Anterior cingulate cortex (tissue), 58 donors: ENCODE results near the gene LGR4.

ENCODE experiments used
- DNase-seq, 58 donors: peaks; one replicate each; lab custom pipeline; 2025; lab: John Stamatoyannopoulos, UW

LGR4 gene

DNA sequence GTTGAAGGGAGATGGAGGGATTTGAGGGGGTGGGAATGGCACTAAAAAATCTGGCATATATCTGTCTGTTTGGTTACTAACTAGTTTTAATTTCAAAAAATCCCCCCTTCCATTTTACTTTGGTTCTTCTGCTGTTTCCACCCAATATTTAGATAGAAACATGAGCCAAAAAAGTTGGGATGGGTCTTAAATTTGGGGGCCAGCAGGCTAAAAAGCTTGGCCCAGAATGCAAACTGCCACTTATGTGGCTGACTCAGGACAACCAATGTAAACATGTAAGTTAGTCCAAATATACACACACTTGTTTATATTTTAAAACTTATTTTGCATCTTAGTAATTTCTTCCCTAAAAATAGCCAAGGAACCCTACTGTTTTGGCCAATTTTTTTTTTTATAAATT is 35.7 kb downstream of the LGR4 start:
- no peak for DNase-seq

DNA sequence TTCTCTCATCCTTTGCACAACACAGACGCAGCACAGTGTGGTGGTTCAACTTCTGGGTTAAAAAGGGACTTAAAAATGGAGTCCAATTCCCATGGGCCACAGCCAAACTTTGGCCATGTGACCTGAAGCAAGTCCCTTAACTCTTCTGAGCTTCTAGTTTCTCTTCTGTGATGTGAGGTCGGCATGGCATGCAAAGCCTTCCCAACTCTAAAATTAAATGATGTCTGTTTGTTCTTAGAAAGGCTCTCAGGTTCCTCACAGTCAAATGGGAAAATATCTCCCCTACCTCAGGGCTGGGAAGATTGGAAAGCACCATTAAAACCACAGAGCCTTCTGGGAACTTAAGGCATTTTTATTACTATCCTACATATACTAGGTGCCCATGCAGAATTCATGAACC is 38.8 kb downstream of the LGR4 start:
- peak in 1 of 58 donors; percentile 8 for DNase-seq

DNA sequence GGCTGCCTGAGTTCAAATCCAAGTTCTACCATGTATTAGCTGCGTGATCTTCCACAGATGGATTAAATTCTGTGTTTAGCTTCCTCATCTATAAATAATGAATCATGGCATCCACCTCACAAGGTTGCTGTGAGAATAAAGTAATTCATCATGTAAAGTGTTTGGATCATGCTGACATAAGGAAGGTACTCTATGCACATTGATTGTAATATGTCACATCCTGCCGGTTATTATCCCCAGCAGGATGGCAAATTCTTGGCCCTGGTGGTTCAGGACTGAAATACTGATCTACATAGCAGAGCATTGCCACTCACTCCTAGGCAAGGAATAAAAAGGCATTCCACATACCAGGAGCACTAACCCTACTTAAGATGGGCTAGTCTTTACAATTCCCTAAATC is 40.8 kb downstream of the LGR4 start:
- DNase-seq: no peak

DNA sequence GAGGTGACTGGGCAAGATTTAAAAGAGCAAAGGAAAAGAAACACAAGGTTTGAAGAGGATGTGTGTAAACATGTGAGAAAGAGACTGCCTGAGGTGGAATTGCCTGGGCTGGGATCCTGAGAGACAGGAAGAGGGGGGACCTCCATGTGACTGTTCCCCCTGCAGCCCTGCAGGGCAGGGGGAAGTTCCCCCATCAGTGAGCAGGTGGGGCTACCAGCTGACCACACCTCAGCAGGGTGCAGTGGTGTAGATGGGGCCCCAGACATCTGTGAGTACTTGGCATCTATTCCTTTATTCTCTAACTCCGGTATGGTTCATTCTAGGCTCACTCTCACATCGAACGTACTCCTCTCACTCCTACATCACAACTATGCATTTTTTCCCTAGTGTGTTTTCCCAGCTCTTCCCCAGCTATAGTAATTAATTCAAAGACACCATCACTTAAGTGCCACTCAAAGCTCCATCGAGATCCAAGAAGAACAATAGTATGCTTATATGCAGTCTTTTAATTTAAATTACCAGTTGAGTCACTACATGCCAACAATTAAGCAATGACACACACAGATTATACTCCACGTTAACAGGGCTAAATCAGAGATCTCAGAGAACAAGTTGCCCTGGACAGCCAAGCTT is 42.7 kb downstream of the LGR4 start:
- DNase-seq: no peak

DNA sequence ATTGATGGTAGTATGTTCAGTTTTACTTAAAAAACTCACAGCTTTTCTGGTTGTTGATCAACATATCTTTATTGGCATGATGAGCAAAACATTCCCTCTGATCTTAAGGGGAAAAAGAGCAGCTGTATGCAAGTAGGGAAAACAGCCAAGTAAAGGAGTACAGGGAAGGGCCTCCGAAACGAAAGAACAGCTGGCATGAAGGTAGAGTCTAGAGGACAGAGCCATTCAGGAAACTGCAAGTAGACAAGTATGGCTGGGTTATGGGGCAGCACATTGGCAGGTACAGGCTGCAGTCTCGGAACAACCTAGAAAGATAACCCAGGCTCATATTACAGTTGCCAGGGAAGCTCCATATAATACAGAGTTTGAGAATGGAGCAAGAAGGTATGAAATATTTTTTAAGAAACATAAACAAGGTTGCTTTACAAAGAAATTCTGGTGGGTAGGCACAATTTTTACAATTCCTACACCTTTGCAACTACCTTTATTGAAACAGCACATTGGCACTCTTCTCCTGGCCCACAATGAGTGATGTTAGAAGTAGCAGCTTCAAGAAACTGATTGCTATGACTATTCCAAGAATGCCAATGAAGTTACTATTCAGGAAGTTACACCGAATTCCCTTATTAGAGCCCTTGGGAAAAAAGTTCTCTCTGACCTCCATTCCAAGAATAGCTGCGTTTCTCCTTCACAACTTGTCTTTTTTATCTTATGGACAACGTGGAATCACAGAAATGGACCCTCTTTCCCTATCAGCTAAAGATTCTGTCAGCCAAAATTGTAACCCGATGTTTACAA is 45.2 kb downstream of the LGR4 start:
- DNase-seq: no peak

DNA sequence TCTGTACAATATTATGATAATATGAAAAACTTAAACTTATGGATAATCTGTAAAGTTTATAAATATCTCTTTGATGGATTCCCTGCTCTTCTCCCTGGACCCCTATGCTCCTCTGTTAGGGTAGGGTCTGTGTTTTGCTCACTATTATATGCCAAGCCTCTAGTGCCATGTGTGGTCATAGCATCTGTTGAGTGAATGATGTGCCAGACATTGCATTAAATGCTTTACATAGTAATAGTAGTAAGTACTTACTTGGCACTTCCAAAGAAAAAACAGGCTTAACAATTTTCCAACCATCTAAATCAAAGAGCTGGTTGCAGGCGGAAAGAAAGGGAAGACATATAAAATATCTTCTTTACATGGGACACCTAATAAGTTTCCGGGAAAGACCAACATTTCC is 46.8 kb downstream of the LGR4 start:
- DNase-seq: no peak

DNA sequence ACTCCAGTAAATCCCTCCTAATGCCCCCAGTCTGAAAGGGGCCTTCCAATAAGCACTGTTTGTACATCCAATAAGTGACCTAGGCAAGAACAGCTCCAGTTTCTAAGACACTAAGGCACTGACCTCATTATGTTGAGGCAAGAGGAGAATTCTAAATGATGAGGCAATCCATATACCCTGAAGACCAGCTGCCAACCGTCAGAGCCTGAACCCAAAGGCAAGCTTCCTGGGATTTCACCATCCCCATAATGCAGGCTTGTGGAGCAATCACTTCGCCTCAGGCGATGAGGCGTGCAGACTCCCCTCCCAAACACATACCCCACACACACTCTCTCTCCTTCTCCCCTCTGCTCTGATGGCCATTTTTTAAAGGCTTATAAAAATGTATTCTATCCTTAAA is 49.5 kb downstream of the LGR4 start:
- DNase-seq: no peak

DNA sequence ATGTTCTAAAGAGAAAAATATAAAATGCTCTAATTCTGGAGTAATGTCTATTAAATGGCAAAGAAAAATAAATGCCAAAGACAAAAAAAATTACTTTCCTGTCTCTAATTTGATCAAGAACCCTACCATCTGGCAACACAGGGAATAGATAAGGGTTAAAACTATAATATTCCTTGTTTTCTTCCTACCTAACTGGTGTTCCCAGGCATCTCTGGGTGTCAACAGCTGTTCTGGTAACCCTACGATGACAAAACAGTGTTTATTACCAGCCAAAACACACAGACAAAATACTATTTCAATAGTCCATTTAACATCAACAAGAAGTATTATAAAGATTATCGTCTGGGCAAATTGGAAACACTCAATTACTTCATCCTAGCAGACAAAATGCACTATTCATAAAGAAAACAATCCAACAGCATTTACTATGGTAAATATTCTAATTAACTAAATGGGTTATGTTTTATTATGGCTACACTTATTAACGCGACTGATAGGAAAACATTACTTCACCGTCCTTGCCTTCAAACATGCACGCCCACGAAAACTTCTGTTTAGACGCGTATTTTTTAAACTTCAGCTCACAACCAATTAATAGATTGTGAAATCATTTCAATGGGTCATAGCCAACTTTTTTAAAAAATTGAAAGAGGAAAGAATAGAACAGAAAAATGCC is 50.6 kb downstream of the LGR4 start:
- DNase-seq: no peak

DNA sequence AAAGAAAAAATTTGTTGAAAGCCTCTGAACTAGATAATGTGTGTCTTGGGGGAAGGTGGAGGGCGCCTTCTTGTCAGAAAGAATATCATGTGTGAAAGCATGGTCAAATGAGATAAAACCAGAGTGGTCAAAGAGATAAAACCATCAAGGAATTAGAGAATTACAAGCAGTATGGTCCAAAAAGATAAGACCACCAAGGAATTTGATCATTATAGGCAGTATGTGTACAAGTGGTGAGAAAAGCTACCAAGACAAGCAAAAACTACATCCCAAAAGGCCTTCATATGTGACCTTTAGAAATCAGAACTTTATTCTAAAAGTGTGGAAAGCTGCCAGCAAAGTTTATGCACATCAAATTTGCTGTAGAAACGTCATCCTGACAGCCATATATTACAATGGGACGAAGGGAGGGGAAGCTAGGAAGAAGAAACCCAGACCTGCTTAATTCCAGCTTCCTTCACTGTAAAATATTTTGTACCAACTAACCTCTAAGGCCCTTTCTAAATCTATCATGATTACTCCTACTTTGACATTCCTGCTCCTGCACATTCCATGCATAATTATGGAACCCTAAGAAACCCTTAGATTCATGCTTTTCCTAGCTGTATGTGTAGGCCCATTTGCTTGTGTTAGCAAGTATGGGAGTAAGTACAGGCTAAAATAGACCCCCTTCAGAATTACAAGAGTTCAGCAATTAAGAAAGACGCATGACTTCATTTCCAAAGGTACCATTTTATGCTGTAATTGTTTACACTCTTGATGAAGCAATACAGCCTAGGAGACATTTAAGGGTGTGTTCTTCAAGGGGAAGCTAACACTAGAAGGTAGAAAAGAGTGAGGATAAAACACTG is 51.6 kb downstream of the LGR4 start:
- DNase-seq: no peak

DNA sequence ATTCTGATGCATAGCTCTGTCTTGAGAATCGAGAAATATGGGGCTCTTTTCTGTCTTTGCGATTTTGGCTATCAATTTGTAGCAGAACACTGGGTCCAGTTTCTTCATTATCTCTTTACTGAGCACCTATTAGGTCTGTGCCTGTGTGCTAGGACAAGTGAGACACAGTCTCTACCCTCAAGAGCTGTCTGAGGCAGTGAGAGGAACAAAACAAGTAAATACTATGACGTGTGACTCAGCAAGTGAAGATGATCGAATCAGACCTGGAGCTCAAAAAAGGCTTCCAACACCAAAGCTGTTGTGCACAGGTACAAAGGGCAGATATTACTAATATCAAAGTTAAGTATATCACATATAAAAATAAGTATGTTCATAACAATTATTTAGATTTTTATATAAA is 52.4 kb downstream of the LGR4 start:
- DNase-seq: no peak

DNA sequence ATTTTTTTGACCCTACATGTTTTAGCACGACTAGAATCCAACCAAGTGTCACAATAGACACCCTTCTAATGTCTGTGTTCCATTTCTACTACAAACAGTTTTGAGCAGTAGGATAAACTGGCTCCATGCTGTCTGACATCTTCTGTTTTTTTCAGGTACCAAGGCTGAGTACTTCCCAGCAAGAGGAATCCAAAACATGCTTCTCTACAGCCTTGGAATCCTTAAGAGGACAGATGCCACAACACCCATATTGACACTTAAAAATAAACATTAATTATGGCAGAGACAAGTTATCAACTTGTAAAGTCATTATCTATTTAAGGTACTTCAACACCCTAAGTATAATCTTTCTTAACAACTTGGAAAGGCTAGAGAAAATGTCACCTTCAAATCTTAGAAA is 54.2 kb downstream of the LGR4 start:
- no peak for DNase-seq

DNA sequence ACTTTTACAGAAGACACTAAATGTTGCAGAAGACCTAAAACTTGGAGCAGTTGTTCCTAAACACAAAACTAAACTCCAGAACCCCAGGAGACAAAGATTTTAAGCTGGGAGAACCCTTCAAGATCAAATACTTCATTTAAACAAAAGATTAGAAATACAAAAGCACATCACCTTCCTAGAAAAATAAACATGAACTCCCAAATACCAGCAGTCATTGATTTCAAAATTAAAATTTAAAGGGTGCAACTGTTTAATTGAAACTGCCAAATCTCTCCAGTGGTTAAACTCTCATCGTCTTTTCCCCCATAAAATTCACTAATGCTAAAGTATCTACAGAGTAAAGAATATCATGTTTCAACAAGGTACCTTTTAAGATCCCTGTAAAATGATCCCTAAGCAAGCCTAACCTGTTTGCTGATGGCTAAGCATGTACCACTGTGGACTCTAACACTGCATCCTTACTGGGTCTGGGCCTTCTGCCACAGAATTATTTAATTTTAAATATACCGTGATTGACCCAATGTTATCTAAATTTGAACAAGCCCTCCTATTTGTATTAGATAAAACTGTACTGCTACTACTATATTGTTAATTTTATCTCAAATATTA is 55.9 kb downstream of the LGR4 start:
- no peak for DNase-seq

DNA sequence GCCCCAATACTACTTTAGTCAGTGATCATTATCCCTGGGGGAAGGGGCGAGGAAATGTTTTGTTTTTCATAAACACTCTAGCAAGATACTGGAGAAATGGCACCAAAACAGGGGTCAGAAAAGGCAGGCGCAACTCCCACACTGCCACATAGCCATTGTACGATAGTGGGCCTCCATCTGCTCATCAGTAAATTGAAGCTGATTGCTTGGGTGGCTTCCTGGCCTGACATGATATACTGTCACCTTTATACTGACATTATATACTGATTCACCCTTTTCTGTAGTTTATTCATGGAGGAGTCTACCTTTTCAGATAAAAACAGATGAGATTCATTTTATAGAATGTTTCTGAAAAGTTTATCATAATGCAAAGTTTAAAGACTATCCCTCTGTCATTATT is 57.9 kb downstream of the LGR4 start:
- DNase-seq: no peak

DNA sequence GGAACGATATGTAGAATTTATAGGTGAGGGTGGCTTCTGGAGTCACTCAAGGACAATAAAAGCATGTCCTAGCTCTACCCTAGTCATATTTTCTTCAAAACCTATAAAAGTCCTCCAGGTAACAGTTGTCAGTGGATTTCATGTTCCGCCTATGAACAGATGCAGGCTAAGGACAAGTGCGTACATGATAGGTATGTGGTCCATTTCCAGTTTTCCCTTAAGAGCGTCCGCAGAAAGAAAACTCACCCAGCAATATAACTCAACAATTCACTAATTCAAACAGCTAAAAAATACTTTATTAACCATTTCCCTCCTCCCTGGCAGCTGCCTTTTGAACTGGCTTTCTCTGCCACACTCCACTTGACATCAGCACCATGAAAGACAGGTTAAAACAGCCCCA is 59.4 kb downstream of the LGR4 start:
- no peak for DNase-seq

DNA sequence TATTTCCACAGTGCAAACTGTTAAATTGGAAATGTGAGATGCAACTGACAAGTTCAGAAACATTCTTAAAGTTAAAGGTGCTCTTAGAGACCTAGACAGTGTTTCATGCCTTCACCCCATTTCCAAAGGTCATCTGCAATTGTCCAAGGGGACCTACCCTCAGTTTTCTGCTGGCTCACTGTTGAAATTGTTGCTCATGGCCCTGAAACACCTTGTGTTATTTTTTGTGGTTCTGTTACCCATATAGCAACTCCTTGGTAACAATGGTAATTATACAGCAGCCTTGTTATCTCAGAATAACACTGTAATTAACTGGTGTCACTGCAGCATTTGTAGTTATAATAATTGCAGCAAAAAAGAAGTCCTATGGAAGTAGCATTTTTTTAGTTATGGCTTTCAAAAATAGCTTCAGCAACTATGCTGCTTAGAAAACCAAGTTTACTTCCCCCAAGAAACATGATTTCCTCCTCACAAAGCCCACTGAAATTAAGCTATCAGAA is 60.3 kb downstream of the LGR4 start:
- no peak for DNase-seq

DNA sequence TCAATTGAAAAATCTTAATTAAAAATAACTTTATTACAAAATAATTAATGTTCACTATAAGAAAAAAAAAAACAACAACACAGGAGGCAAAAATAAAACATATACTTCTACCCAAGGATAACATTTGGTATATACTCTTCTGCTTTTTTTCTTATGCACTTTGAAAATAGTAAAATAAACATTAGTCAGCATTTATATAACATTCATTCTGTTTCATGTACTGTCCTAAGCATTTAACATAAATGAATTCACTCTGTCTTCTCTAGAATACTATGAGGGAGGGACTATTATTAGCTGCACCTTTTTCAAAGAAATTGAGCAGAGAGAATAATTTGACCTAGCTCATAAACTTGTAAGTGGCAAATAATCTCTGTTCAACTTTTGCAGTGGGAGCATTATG is 61.3 kb downstream of the LGR4 start:
- no peak for DNase-seq

DNA sequence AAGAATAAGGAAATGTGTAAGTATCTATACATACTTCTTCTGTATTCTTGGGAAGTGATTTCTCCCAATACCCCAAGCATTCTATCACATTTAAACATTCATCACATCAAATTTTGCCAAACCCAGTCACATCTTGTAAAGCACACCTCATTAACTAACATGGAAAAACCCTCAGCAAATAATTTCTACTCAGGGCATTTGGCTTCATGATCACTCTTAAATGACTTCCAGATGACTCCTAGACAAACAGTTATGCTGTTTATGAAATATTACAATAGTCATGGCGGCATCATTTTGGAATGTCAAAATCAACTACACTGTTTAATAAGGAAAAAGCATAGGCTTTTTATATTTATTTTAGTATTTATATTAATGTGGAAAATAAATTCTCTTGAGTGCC is 62.3 kb downstream of the LGR4 start:
- no peak for DNase-seq

DNA sequence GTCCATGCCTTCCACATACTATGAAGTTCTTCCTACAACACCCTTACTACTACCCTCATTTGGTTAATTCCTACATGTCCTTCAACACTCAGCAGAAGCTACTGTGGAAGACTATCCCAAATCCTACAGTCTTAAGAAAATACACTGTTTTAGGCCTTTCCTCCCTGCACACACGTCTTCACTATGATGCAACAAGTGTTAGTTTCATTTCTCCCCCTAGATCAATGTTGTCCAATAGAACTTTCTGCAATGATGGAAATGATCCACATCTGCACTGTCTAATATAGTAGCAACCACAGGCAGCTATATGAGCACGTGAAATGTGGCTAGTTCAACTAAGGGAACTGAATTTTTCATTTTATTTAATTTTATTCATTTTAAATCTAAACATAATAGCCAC is 62.8 kb downstream of the LGR4 start:
- no peak for DNase-seq

DNA sequence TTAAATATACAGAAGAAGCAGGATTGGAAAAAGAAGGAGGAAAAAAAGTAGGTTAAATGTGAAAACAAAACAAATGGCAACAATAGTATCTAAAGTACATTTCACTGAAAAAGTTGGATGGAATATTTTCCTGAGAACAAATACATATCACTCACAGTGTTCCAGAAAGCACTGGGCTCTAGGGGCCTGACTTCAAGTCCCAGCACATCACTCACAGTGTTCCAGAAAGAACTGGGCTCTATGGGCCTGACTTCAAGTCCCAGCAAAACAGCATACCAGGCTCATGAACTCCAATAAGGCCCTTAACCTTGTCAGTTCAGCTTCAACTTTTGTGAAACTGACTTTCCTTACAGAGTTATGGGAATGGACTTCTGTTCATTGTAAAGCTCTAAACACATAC is 63.5 kb downstream of the LGR4 start:
- no peak for DNase-seq

DNA sequence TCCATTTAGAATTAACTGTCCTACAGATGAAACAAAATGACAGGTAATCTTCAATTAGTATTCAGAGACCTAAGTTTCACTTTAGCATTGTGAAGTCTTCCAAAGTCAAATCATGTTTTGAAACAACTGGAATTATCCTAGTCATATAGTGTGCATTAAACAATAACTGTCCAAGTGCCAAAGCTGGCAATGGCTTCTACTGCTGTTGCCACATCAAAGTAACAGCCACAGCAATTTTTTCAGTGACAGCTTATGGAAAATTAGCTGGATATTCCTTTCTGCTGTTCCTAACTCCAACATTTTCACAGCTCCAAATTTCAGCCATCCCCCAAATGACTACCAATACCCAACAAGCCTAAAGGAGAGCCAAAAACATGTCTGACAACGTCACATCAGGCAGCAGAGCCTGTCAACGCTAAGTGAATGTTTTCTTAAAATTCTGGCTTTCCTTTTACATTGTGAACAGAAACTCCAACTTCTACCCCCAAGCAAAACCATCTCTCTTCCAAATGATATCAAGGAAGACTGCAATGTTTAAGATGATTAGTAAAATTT is 64.3 kb downstream of the LGR4 start:
- no peak for DNase-seq
